LNCAP (cell line): Measurements from ENCODE around the gene RAP1GAP.

ENCODE experiments used
- TF ChIP-seq, protein P1 (sequence below): fragments of 450-650 bp; IDR thresholded peaks from 2 replicates; pipeline ENCODE4 v1.5.1; 2017; ENCODE audit warnings: mild to moderate bottlenecking

Gene RAP1GAP

DNA sequence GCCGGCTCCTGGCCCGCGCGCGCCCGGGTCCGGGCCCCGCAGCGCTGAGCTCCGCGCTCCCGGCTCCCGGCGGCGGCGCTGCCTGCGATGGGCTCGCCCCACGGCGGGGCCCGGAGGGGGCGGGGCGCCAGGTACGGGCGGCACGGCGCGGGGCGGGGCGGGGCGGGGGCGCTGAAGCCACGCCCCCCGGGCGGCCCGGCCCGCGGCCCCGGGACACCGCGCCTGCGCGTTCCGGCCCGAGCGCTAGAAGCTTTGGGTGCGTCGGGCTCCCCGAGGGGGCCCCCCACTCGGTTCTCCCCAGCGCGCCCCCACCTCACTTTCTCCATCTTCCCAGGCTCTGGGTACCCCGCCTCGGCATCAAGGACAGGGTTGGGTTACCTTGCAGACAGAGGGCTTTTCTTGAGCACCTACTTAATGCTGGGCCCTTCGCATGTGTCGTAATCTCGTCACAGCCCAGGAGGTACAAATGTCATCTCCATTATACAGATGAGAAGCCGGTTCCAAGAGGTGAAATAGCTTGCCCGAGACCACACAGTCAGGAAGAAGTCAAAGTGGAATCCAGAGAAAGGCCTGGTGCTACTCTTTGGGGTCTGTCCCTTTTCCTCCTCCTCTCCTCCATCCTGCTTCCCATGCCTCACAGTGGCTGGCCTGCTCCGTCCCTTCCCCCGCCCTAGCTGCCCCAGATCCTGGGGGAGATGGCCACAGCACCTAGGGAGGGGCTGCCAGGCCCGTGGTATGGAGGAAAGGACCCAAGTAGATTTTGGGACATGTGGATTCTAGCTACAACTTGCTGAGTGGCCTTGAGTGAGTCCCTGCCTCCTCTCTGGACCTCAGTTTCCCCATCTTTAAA lies 46.5 kb downstream of the RAP1GAP start:
- TF ChIP-seq, protein P1, sequence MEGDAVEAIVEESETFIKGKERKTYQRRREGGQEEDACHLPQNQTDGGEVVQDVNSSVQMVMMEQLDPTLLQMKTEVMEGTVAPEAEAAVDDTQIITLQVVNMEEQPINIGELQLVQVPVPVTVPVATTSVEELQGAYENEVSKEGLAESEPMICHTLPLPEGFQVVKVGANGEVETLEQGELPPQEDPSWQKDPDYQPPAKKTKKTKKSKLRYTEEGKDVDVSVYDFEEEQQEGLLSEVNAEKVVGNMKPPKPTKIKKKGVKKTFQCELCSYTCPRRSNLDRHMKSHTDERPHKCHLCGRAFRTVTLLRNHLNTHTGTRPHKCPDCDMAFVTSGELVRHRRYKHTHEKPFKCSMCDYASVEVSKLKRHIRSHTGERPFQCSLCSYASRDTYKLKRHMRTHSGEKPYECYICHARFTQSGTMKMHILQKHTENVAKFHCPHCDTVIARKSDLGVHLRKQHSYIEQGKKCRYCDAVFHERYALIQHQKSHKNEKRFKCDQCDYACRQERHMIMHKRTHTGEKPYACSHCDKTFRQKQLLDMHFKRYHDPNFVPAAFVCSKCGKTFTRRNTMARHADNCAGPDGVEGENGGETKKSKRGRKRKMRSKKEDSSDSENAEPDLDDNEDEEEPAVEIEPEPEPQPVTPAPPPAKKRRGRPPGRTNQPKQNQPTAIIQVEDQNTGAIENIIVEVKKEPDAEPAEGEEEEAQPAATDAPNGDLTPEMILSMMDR = no peak

DNA sequence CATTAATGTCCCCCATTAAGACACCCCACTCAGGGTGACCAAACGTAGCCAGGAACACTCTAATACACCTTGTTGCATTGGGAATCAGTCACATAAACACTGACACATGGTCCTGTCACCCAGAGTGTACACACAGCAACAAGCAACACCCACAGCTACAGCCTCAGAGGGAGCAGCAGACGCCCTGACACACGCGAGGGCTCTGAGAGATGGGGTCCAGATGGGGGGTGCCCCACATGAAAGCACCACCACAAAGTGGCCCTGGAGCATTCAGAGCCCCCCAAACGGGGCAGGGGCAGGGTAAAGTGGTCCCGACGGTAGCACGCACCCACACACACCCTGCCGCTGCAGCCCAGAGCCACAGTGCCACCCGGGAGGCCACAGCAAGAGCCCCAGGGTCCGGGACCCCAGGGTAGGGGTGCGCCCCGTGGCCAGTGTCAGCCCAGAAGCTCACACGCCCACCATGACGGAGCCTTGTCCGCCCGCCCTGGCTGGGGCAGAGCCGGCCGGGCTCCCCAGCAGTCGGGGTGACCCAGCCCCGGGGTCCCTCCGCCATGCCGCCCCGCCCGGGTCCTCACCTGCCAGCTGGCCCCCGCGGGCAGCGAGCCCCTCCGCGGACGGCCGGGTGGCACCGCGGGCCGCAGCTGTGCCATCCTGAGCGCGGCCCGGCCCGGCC lies 47.3 kb downstream of the RAP1GAP start:
- TF ChIP-seq, protein P1 = no peak

DNA sequence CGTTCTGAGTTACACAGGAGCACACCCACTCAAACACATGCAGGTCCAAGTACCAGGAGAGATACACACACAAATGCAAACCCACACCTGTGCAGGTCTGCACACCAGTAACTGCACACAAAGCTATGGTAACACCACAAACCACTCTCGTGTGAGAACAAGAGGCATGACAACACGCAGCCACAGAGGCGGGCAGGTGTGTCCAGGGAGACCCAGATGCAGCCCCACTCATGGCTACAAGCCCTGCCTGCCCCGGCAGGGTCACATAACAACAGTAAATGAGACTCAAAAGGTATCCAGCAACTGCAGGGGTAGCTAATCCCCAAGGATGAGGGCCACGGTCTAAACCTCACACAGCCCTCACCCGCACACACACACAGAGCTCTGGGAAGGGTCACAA lies 48.1 kb downstream of the RAP1GAP start:
- TF ChIP-seq, protein P1 = no peak

DNA sequence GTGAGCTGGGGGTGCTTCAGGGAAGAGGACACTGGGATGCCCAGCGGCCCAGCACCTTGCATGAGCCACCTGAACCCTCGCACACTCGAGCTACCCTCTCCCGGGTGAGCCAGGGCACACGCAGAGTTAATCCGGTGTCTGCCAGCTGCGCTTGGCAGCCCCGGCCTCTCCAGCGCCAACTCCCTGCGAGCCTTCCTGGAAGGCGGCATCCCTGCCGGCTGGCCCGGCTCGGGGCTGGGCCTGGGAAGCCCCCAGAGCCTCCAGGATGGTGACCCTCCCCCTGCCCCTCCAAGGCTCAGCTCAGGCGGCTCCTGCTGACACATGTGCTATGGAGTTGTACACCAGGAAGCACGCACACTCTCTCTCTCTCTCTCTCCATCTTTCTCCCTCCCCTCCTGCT lies 48.7 kb downstream of the RAP1GAP start:
- TF ChIP-seq, protein P1 = no peak

DNA sequence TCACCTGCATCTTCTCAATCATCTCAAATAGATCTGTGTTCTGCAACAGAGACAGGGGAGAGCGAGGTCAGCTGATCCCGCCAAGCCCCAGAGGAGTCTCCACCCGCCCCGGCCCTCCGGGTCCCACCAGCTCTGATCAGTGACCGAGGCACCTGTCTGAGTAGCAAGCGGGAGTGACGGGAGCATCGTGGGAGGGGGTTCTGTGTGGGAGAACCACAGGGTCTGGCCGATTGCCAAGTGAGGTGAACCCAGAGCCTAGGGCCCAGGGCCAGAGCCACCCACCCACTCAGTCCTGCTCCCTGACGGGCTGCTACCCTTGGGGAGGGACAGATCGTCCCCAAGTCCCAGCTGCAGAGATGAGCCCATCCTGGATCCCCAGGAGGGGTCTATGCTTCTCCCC lies 49.1 kb downstream of the RAP1GAP start:
- TF ChIP-seq, protein P1 = no peak

DNA sequence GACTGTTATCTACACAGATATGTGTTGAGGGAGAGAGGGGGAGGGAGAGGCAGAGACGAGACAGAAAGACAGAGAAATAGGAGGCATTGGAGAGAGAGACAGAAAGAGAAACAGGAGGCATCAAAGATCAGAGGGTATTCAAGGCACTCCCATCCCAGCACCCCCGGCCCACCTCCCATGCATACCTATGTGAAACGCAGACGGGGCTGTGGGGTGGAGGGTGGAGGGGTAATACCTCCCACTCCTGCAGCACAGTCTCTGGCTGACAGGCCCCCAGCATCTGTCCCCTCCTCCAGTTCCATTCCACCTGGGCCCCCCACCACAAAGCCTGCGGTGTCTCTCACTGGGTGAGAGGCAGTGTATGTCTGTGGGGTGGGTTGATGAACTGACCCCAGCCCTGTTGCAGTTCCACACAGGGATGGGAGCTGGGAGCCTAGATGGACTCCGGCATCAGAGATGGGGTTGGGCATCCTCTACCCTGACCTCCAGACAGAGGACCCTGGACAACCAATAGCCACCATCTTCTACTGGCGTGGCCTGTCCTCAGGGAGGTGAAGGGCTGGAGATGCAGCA lies 49.7 kb downstream of the RAP1GAP start:
- TF ChIP-seq, protein P1 = no peak

DNA sequence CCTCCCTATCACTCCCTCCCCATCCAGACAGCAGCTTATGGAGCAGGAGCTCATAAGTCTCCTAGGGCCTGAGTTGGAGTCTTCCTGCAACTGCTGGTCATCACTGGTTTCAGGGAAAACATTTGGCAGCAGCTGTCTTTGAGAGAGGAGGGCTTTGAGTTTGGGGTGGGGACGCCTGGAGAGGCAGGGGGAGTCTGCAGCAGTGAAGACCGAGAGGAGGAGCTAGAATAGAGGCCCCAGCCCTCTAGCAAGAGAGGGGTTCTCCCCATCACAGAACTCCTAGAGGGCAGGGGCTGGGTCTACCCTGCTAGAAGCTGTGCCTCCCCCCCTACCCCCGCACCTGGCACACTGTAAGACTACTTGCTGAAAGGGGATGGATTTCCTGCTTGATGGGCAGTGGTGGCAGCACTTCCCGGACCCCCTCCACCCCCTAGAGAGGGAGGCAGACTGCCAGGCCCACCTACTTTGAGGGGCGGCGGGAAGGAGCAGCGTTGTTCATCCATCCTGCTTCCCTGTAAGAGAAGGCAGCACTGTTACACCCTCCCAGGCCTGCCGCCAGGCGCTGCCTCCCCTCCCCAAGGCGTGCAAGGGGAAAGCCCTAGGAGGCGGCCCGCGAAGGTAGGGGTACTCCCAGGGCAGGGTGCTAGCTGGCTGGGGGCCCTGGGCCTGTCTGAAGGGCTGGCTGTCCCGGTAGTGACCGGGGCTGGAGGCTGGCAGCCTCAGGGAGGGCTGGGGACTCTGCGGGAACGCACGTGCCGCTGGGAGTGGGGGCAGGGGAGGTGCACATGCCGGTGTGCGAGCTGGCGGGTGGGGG lies 50.4 kb downstream of the RAP1GAP start:
- TF ChIP-seq, protein P1 = no peak
